Measurements from ENCODE around the gene TGFBR2.

The TGFBR2 gene

DNA sequence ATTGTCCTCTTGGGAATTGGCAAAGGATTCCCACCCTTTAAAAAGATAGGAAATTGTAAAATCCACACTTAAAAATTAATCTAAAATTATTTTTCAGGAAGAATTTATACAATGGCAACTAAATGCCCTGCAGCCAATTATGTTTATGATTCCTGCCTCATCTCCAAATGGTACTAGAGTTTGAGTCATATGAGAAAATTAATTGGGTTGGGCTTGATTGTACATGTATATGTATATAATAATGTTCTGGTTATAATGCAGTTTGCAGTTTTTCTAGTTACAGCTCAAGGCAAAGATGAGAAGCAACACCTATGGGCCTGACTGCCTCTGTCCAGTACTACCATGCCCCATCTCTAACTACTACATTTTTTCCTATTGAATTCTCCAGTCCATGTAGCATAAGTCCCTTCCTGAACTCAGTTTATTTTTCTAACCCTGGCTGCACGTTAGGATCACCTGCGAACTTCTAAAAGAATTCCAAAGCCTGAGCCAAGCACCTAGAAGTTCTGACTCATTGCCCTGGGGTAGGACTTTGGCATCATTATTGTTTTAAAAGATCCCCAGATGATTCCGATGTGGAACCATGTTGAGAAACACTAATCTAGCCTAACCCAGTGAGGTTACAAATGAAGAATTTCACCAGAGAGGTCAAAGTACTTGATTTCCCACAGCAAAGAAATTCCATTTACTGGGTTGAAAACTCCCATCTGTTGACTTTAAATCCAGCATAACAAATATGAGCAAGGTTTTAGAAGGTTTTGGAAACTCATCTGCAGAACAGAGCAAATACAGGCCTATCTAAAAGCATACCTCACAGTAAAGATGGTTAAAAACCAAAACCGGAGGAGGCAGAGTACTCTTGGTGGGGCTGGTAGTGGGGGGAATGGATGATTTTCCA, 19.4 kb downstream of the TGFBR2 start:
- TF ChIP-seq, protein P1, sequence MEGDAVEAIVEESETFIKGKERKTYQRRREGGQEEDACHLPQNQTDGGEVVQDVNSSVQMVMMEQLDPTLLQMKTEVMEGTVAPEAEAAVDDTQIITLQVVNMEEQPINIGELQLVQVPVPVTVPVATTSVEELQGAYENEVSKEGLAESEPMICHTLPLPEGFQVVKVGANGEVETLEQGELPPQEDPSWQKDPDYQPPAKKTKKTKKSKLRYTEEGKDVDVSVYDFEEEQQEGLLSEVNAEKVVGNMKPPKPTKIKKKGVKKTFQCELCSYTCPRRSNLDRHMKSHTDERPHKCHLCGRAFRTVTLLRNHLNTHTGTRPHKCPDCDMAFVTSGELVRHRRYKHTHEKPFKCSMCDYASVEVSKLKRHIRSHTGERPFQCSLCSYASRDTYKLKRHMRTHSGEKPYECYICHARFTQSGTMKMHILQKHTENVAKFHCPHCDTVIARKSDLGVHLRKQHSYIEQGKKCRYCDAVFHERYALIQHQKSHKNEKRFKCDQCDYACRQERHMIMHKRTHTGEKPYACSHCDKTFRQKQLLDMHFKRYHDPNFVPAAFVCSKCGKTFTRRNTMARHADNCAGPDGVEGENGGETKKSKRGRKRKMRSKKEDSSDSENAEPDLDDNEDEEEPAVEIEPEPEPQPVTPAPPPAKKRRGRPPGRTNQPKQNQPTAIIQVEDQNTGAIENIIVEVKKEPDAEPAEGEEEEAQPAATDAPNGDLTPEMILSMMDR (conservative IDR thresholded peaks at IDR 0.05; ENCODE audit: low read length), result no peak
- TF ChIP-seq EZH2phosphoT487 (IDR thresholded peaks at IDR 0.05; ENCODE audit: borderline replicate concordance), result no peak
- Histone ChIP-seq H4K20me1 (ENCODE audit: insufficient read depth, low read length, poor library complexity, severe bottlenecking) (peaks cover 70% of the 10 kb centered on the region), H3K9ac (ENCODE audit: low read depth, low read length, poor library complexity, severe bottlenecking) (no peak overlapping the region), H3K79me2 (ENCODE audit: insufficient read depth, low read length) (peaks cover 100% of the 10 kb centered on the region), H3K36me3 (ENCODE audit: insufficient read depth, low read length) (peaks cover 60% of the 10 kb centered on the region), H2AFZ (ENCODE audit: low read length) (no peak overlapping the region), H3K4me1 (ENCODE audit: insufficient read depth, low read length, poor library complexity, severe bottlenecking) (peaks cover 52% of the 10 kb centered on the region), H3K9me2 (replicated peaks; ENCODE audit: low read depth, low read length) (no peaks in the 10 kb centered on the region), H3K9me3 (ENCODE audit: insufficient read depth, low read depth, low read length) (no peaks in the 10 kb centered on the region), H3K4me2 (ENCODE audit: low read depth, low read length, poor library complexity, severe bottlenecking) (no peak overlapping the region), H3K27me3 (ENCODE audit: insufficient read depth, low read length, poor library complexity, severe bottlenecking) (no peaks in the 10 kb centered on the region), H3K4me3 (ENCODE audit: low read length, poor library complexity, severe bottlenecking) (no peak overlapping the region), H3F3A (ENCODE audit: low read depth) (no peaks in the 10 kb centered on the region)

DNA sequence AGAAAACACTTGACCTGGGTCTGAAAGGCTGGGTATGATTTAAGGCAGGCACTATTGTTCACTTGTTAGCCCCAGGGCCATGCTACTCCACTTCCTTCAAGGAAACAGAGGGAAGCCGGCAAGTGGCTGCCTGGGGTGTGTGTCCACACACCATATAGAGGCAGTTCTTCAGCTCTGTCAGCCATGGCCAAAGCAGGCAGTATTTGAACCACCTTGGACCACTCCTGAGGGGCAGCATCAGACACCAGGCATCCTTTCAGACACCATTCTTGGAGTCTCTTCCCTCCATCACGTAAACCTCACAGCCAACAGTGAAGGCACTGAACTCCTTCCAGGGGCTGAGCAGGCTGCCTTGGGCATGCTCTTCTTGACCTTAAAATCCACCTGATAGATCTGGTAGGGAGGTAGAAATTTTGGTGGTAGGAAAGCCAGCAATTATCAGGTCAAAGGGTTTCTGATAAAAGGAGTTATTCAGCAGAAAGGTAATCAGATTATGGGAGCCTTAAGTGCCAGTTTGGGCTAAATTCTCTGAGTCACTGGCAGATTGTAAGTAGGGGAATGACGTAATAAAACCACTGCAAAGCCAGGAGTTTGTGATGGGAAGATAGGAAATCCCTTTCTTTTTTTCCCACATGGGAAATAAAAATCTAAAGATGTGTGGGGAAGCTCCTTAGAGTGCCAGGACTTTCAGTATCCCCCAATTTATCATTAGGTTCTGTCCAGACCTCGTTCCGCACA, 20.2 kb downstream of the TGFBR2 start:
- H3K36me3 ChIP-seq (ENCODE audit: insufficient read depth, low read length), result peaks cover 60% of the 10 kb centered on the region
- H3K4me2 ChIP-seq (ENCODE audit: low read depth, low read length, poor library complexity, severe bottlenecking), result no peak overlapping the region
- no peak overlapping the region for H3K9ac ChIP-seq (ENCODE audit: low read depth, low read length, poor library complexity, severe bottlenecking)
- H3F3A ChIP-seq (ENCODE audit: low read depth), result no peaks in the 10 kb centered on the region
- H3K9me2 ChIP-seq (replicated peaks; ENCODE audit: low read depth, low read length), result no peaks in the 10 kb centered on the region
- no peak overlapping the region for H3K4me3 ChIP-seq (ENCODE audit: low read length, poor library complexity, severe bottlenecking)
- H3K27me3 ChIP-seq (ENCODE audit: insufficient read depth, low read length, poor library complexity, severe bottlenecking), result no peaks in the 10 kb centered on the region
- H2AFZ ChIP-seq (ENCODE audit: low read length), result no peak overlapping the region
- peaks cover 53% of the 10 kb centered on the region for H3K4me1 ChIP-seq (ENCODE audit: insufficient read depth, low read length, poor library complexity, severe bottlenecking)
- no peaks in the 10 kb centered on the region for H3K9me3 ChIP-seq (ENCODE audit: insufficient read depth, low read depth, low read length)
- peaks cover 63% of the 10 kb centered on the region for H4K20me1 ChIP-seq (ENCODE audit: insufficient read depth, low read length, poor library complexity, severe bottlenecking)
- no peak for TF ChIP-seq EZH2phosphoT487 (IDR thresholded peaks at IDR 0.05; ENCODE audit: borderline replicate concordance)
- TF ChIP-seq, protein P1 (conservative IDR thresholded peaks at IDR 0.05; ENCODE audit: low read length), result no peak
- H3K79me2 ChIP-seq (ENCODE audit: insufficient read depth, low read length), result peaks cover 100% of the 10 kb centered on the region

DNA sequence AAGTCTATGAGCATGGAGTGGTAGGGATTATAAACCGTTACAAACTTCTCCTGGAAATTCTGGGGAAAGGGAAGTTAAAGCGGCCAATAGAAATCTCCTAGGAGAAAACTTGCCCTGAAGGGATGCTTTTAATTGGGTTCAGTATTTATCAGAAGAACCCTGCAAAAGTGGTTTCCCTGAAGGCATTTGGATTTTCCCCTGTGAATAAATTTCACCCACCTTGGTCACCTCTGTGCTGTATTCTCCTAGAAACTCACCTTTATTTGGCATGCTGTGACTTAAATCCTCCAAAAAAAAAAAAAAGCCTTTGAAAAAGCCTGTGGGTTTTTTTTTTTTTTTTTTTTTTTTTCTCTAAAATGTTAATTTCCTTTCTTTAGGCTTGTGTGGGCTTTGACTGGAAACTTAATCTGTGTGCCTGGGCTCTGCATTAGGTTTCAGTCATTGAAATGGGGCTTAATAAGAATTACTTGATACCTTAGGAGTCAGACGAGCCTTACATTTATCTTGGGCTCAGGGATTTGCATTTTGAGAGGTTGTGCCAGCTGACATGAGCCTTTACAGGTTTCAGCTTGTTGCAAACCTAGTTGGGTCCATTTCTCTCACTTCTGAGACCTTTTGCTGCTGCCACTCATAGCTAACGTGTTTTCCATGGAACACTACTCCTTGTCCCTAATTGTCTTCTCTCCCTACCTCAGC, 22.0 kb downstream of the TGFBR2 start:
- peaks cover 57% of the 10 kb centered on the region for H3K4me1 ChIP-seq (ENCODE audit: insufficient read depth, low read length, poor library complexity, severe bottlenecking)
- H4K20me1 ChIP-seq (ENCODE audit: insufficient read depth, low read length, poor library complexity, severe bottlenecking), result peaks cover 47% of the 10 kb centered on the region
- peaks cover 100% of the 10 kb centered on the region for H3K79me2 ChIP-seq (ENCODE audit: insufficient read depth, low read length)
- H3K9ac ChIP-seq (ENCODE audit: low read depth, low read length, poor library complexity, severe bottlenecking), result peak overlapping the region; percentile 3
- no peaks in the 10 kb centered on the region for H3K9me3 ChIP-seq (ENCODE audit: insufficient read depth, low read depth, low read length)
- TF ChIP-seq EZH2phosphoT487 (IDR thresholded peaks at IDR 0.05; ENCODE audit: borderline replicate concordance), result no peak
- TF ChIP-seq, protein P1 (conservative IDR thresholded peaks at IDR 0.05; ENCODE audit: low read length), result no peak
- peaks cover 55% of the 10 kb centered on the region for H3K36me3 ChIP-seq (ENCODE audit: insufficient read depth, low read length)
- no peak overlapping the region for H2AFZ ChIP-seq (ENCODE audit: low read length)
- H3K4me3 ChIP-seq (ENCODE audit: low read length, poor library complexity, severe bottlenecking), result no peak overlapping the region
- H3F3A ChIP-seq (ENCODE audit: low read depth), result no peaks in the 10 kb centered on the region
- H3K4me2 ChIP-seq (ENCODE audit: low read depth, low read length, poor library complexity, severe bottlenecking), result peak overlapping the region; percentile 48
- no peaks in the 10 kb centered on the region for H3K9me2 ChIP-seq (replicated peaks; ENCODE audit: low read depth, low read length)
- no peaks in the 10 kb centered on the region for H3K27me3 ChIP-seq (ENCODE audit: insufficient read depth, low read length, poor library complexity, severe bottlenecking)
